Neutrophil (primary cell): ENCODE measurements around the gene HOXD10.
A peak's percentile ranks its signal among the peaks of the same experiment; 100 is the strongest.

Source experiments
- H3K27ac ChIP-seq: fragments of 200-600 bp; sonication (generic); 2 replicates; pipeline ENCODE4 v1.5.1; 2016; ENCODE audit warnings: mild to moderate bottlenecking, moderate library complexity
- H3K27me3 ChIP-seq: fragments of 200-600 bp; sonication (generic); 2 replicates; pipeline ENCODE4 v1.6.0; 2016; ENCODE audit warnings: mild to moderate bottlenecking
- H3K36me3 ChIP-seq: fragments of 200-600 bp; sonication (generic); 2 replicates; pipeline ENCODE4 v1.5.1; 2017
- H3K4me1 ChIP-seq, 2 experiments: fragments of 200-600 bp in 1 of 2; sonication (generic) in 1 of 2; 1 replicate in 1 of 2; 2 replicates in 1 of 2; pipeline versions ENCODE4 v1.5.1 to v1.6.1; 2013 to 2016; ENCODE audit warnings: low read depth in 1 of 2, low read length in 1 of 2, mild to moderate bottlenecking in 1 of 2, moderate library complexity in 1 of 2; ENCODE audit not compliant: control insufficient read depth in 1 of 2, insufficient read depth in 1 of 2
- H3K4me3 ChIP-seq, 2 experiments: fragments of 200-600 bp in 1 of 2; sonication (generic) in 1 of 2; 1 replicate in 1 of 2; 2 replicates in 1 of 2; pipeline ENCODE4 v1.5.1; 2013 to 2016; ENCODE audit warnings: low read depth in 1 of 2, low read length in 1 of 2, mild to moderate bottlenecking in 1 of 2, moderate library complexity in 1 of 2
- H3K9me3 ChIP-seq: fragments of 200-600 bp; sonication (generic); 2 replicates; pipeline ENCODE4 v1.5.1; 2016
- CTCF ChIP-seq: fragments of 200-600 bp; sonication (generic); IDR thresholded peaks from 2 replicates; pipeline ENCODE4 v1.5.1; 2016; ENCODE audit warnings: antibody characterized with exemption

Gene HOXD10

DNA sequence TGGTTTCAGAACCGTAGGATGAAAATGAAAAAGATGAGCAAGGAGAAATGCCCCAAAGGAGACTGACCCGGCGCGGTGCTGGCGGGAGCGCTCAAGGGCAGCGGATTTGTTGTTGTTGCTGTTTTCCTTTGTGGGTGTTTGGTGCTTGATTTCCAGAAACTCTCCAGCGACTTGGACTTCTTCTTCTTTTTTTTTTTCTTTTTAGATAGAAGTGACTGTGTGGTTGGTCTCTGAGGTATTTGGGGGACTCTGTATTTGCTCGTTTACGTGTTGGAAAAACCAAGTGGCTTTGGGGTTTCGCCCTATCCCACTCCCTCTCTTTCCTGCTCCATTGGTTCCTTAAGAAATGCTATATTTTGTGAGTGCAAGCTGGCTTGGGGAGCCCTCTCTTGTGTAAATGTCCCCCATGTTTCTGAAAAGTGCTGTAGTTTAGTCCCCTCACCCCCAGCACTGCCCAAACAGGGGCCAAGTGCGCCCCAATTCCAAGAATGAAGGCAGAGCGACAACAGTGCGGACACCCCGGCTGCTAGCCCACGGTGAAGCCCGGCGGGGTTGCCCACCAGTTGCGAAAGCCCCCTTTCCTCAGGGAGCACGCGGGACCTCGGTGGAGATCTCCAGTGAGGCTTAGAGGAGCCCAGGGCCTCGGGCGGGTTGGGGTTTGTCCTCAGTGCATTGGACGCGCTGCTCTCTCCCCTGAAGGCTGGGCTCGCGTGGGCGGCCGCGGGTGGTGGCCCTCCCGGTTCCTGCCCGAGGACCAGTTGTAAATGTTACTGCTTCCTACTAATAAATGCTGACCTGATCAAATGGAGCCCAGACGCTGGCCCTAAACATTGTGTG lies 7.8 kb downstream of the HOXD10 start:
- no peak overlapping the region for H3K4me3 ChIP-seq
- no peaks in the 10 kb centered on the region for H3K36me3 ChIP-seq
- peaks cover 10 to 23% of the 10 kb centered on the region in 2 experiments for H3K4me1 ChIP-seq
- no peak for TF ChIP-seq CTCF
- no peak overlapping the region for H3K27ac ChIP-seq
- H3K27me3 ChIP-seq, result peaks cover 100% of the 10 kb centered on the region
- no peaks in the 10 kb centered on the region for H3K9me3 ChIP-seq

GRCh38 chr2:176124947-176125771 lies 8.6 kb downstream of the HOXD10 start:
- H3K27me3 ChIP-seq, result peaks cover 100% of the 10 kb centered on the region

DNA sequence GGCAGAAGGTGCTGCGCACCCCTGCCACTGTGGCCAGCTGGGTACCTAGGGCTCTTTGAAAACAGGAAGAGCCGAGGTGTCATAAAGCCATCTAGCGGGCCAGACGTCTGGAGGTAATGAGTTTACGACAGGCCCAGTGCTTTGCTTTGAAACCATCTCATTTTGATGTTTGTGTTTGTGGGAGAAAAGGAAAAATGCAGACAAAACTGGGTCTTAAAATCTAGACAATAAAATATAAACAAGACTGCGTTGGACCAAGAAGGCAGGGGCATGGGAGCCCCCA lies 9.1 kb downstream of the HOXD10 start:
- TF ChIP-seq CTCF, result no peak
- no peaks in the 10 kb centered on the region for H3K36me3 ChIP-seq
- H3K27ac ChIP-seq, result no peak overlapping the region
- peaks cover 100% of the 10 kb centered on the region for H3K27me3 ChIP-seq
- peaks cover 11 to 36% of the 10 kb centered on the region in 2 experiments for H3K4me1 ChIP-seq
- H3K9me3 ChIP-seq, result no peaks in the 10 kb centered on the region
- H3K4me3 ChIP-seq, result no peak overlapping the region

More at GRCh38 chr2:176124947-176125771, 8.6 kb downstream of the HOXD10 start:
- Histone ChIP-seq H3K36me3 (no peaks in the 10 kb centered on the region), H3K4me1 (peaks cover 11 to 30% of the 10 kb centered on the region in 2 experiments), H3K27ac (no peak overlapping the region), H3K4me3 (no peak overlapping the region), H3K9me3 (no peaks in the 10 kb centered on the region)
- TF ChIP-seq CTCF, result no peak

DNA sequence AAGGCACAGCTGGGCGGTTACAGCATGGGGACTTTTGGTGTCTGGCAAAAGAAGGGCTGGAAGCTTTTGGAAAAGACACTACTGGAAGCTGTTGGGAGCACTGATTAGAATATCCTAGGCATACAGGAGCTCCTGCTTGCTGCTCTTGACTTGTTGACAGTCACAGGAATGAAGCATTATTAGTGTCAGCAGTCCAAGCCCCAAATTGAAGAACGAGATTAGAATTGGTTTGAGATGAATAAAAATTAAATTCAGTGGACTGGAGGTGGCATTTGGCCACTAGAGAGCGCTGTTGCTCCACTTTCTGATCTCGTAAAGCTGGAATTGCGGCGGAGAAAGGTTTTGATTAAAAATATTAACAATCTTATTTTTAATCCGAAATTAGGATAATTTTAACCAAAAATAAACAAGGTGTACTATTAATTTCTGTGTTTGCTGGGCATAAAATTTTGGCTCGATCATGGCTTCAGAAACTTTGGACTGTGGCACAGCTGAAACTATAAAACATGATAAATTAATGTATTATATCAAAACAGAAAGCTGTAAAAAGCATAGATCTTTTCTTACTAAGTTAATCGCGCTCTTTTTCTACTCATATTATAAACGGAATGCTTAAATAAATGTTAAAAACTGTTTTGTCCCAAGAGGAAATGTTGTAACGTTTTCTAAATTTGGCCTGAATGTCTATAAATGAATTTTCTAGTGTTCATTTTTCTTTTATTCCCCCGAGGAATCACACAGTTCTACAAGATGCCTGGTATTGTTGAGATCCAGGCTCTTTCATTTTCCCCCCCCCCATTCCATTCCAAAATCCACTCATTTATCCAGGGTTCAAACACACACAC lies 10.6 kb downstream of the HOXD10 start:
- peak; percentile 73 for TF ChIP-seq CTCF
- Histone ChIP-seq H3K9me3 (no peaks in the 10 kb centered on the region), H3K4me1 (peaks cover 15 to 37% of the 10 kb centered on the region in 2 experiments), H3K4me3 (no peak overlapping the region), H3K36me3 (no peaks in the 10 kb centered on the region), H3K27ac (no peak overlapping the region), H3K27me3 (peaks cover 100% of the 10 kb centered on the region)

GRCh38 chr2:176127774-176128072 lies 11.1 kb downstream of the HOXD10 start:
- Histone ChIP-seq H3K9me3 (no peaks in the 10 kb centered on the region), H3K27me3 (peaks cover 100% of the 10 kb centered on the region), H3K4me3 (no peak overlapping the region), H3K27ac (no peak overlapping the region), H3K36me3 (no peaks in the 10 kb centered on the region), H3K4me1 (peaks cover 19 to 36% of the 10 kb centered on the region in 2 experiments)
- no peak for TF ChIP-seq CTCF
